NB4 (cell line): Measurements from ENCODE around the gene BPIFB2.

Experiments
- CTCF ChIP-seq: IDR thresholded peaks from one replicate; pipeline ENCODE4 v1.5.1; 2012; ENCODE audit warnings: low read depth, low read length
- MAX ChIP-seq: IDR thresholded peaks from 2 replicates; pipeline ENCODE4 v1.6.1; 2011; ENCODE audit warnings: low read depth, low read length
- POLR2A ChIP-seq: IDR thresholded peaks from 2 replicates; pipeline ENCODE4 v1.6.1; 2011; ENCODE audit warnings: mild to moderate bottlenecking; ENCODE audit not compliant: insufficient read length; ENCODE audit errors: extremely low read depth

GRCh38 chr20:33030076-33030475 lies 22.6 kb downstream of the BPIFB2 start:
- TF ChIP-seq CTCF (no peak), MAX (no peak), POLR2A (no peak)
